H1 (cell line): ENCODE measurements around the gene SLC16A9. TPM values are rescaled to one million over a fixed set of nuclear protein-coding genes. Genes with fewer than 3 reads are reported as not detected.

ENCODE experiments used
- CTCF ChIA-PET: fragments of 300-600 bp; sonication (Branson Sonifier 250); formaldehyde crosslinking; loops from one replicate; lab custom pipeline; 2021; ENCODE audit not compliant: partially characterized antibody; lab: Charles Lee
- POLR2A ChIA-PET: fragments of 300-600 bp; sonication (Branson Sonifier 250); formaldehyde crosslinking; loops from one replicate; lab custom pipeline; 2021; ENCODE audit warnings: inconsistent platforms; ENCODE audit not compliant: partially characterized antibody; lab: Charles Lee
- DNase-seq, 2 experiments: peaks; one replicate each; pipeline versions ENCODE4 v3.0.0 to v3.0.0-alpha.2; 2010 to 2022; ENCODE audit warnings: low spot score in 2 of 2, low read depth in 1 of 2, mixed read lengths in 1 of 2
- FAIRE-seq: peaks from 2 replicates; lab custom pipeline; 2011; peaks lifted over from hg19 to GRCh38; lab: Jason Lieb, UNC
- H2AFZ ChIP-seq: 2 replicates; pipeline ENCODE4 v1.8.1; 2012; ENCODE audit warnings: low read length, inconsistent platforms
- H2AK5ac ChIP-seq: 2 replicates; pipeline ENCODE4 v1.6.1; 2013; ENCODE audit warnings: low read depth, low read length
- H2BK120ac ChIP-seq: replicated peaks from 2 replicates; pipeline ENCODE3; 2013; ENCODE audit warnings: low read depth, low read length, inconsistent platforms
- H2BK12ac ChIP-seq: 2 replicates; pipeline ENCODE4 v1.6.1; 2013; ENCODE audit warnings: low read depth, low read length
- H2BK15ac ChIP-seq: 2 replicates; pipeline ENCODE4 v1.6.1; 2013; ENCODE audit warnings: low read length
- H2BK20ac ChIP-seq: 2 replicates; pipeline ENCODE4 v1.6.1; 2013; ENCODE audit warnings: low read length
- H2BK5ac ChIP-seq: 2 replicates; pipeline ENCODE4 v1.6.1; 2013; ENCODE audit warnings: low read depth, low read length
- H3K14ac ChIP-seq: 2 replicates; pipeline ENCODE4 v1.6.1; 2013; ENCODE audit warnings: inconsistent platforms; ENCODE audit not compliant: insufficient read length
- H3K18ac ChIP-seq: 2 replicates; pipeline ENCODE4 v1.6.1; 2013; ENCODE audit warnings: low read length; ENCODE audit errors: extremely low read depth
- H3K23ac ChIP-seq: 2 replicates; pipeline ENCODE4 v1.6.1; 2013; ENCODE audit warnings: inconsistent platforms; ENCODE audit not compliant: insufficient read length
- H3K23me2 ChIP-seq: 2 replicates; pipeline ENCODE4 v1.6.1; 2013; ENCODE audit warnings: low read depth, low read length
- H3K27ac ChIP-seq: 2 replicates; pipeline ENCODE4 v1.6.1; 2011; ENCODE audit warnings: low read depth, low read length, inconsistent platforms
- H3K27me3 ChIP-seq, 4 experiments: replicated peaks in 1 of 4; 1 replicate in 1 of 4; 2 replicates in 3 of 4; pipeline versions ENCODE4 v1.6.1 to v1.8.1; 2011 to 2013; ENCODE audit warnings: low read length in 3 of 4, mild to moderate bottlenecking in 3 of 4, inconsistent platforms in 2 of 4, mixed read lengths in 2 of 4, moderate library complexity in 1 of 4; ENCODE audit not compliant: control insufficient read depth in 3 of 4, insufficient read depth in 3 of 4; ENCODE audit errors: extremely low read depth in 1 of 4
- H3K36me3 ChIP-seq, 4 experiments: 2 replicates each; pipeline versions ENCODE4 v1.6.1 to v1.8.1; 2011 to 2013; ENCODE audit warnings: mild to moderate bottlenecking in 4 of 4, low read length in 3 of 4, moderate library complexity in 2 of 4, control low read depth in 1 of 4, inconsistent platforms in 1 of 4; ENCODE audit not compliant: insufficient read depth in 4 of 4, control insufficient read depth in 2 of 4
- H3K4ac ChIP-seq: replicated peaks from 2 replicates; pipeline ENCODE3; 2013; ENCODE audit warnings: low read length, low read depth, mixed read lengths, inconsistent platforms; ENCODE audit not compliant: insufficient read length
- H3K4me1 ChIP-seq, 4 experiments: replicated peaks in 1 of 4; 1 replicate in 1 of 4; 2 replicates in 3 of 4; pipeline versions ENCODE4 v1.6.1 to v1.8.1; 2011 to 2013; ENCODE audit warnings: low read length in 3 of 4, inconsistent platforms in 2 of 4, mixed read lengths in 1 of 4; ENCODE audit not compliant: insufficient read depth in 4 of 4, control insufficient read depth in 3 of 4
- H3K4me2 ChIP-seq, 2 experiments: 2 replicates each; pipeline versions ENCODE4 v1.6.1 to v1.8.1; 2011 to 2013; ENCODE audit warnings: low read depth in 2 of 2, low read length in 2 of 2, control low read depth in 1 of 2, inconsistent platforms in 1 of 2, mild to moderate bottlenecking in 1 of 2; ENCODE audit not compliant: insufficient read depth in 1 of 2
- H3K4me3 ChIP-seq, 4 experiments: fragments of 200-600, 300-600 bp in 1 of 4; sonication (generic), shearing (Covaris generic), sonication (Bioruptor Twin) in 1 of 4; 2 replicates each; pipeline versions ENCODE4 v1.5.1 to v1.8.1; 2011 to 2016; ENCODE audit warnings: low read length in 4 of 4, low read depth in 3 of 4, control low read depth in 2 of 4, inconsistent platforms in 2 of 4, mild to moderate bottlenecking in 2 of 4, mixed read lengths in 1 of 4, moderate library complexity in 1 of 4; ENCODE audit not compliant: insufficient read depth in 2 of 4; ENCODE audit errors: extremely low read depth in 1 of 4
- H3K56ac ChIP-seq: replicated peaks from 2 replicates; pipeline ENCODE3; 2013; ENCODE audit warnings: low read depth, mild to moderate bottlenecking, mixed read lengths, low read length, inconsistent platforms; ENCODE audit not compliant: insufficient read length
- H3K79me1 ChIP-seq: 2 replicates; pipeline ENCODE4 v1.6.1; 2013; ENCODE audit warnings: low read depth, low read length, control low read depth
- H3K79me2 ChIP-seq, 2 experiments: 2 replicates each; pipeline versions ENCODE4 v1.6.1 to v1.8.1; 2012 to 2013; ENCODE audit warnings: low read length in 2 of 2, mild to moderate bottlenecking in 2 of 2, inconsistent platforms in 1 of 2; ENCODE audit not compliant: insufficient read depth in 2 of 2, control insufficient read depth in 1 of 2
- H3K9ac ChIP-seq, 4 experiments: replicated peaks in 1 of 4; 1 replicate in 1 of 4; 2 replicates in 3 of 4; pipeline versions ENCODE4 v1.6.1 to v1.8.1; 2011 to 2013; ENCODE audit warnings: low read depth in 3 of 4, low read length in 3 of 4, control low read depth in 2 of 4, mild to moderate bottlenecking in 2 of 4, moderate library complexity in 2 of 4, inconsistent platforms in 1 of 4; ENCODE audit errors: extremely low read depth in 1 of 4
- H3K9me3 ChIP-seq, 2 experiments: 2 replicates each; pipeline versions ENCODE4 v1.6.1 to v1.8.1; 2012 to 2013; ENCODE audit warnings: mild to moderate bottlenecking in 2 of 2, moderate library complexity in 2 of 2, control low read depth in 1 of 2, inconsistent platforms in 1 of 2, low read depth in 1 of 2, low read length in 1 of 2, mixed read lengths in 1 of 2; ENCODE audit not compliant: insufficient read depth in 2 of 2
- H4K20me1 ChIP-seq, 2 experiments: replicated peaks in 1 of 2; 2 replicates each; pipeline versions ENCODE3 to v1.8.1; 2011 to 2013; ENCODE audit warnings: inconsistent platforms in 2 of 2, low read length in 2 of 2, mild to moderate bottlenecking in 1 of 2; ENCODE audit not compliant: insufficient read depth in 2 of 2, control insufficient read depth in 1 of 2
- H4K5ac ChIP-seq: 2 replicates; pipeline ENCODE4 v1.6.1; 2013; ENCODE audit warnings: low read length, low read depth, mixed read lengths, inconsistent platforms; ENCODE audit not compliant: insufficient read length
- H4K8ac ChIP-seq: 2 replicates; pipeline ENCODE4 v1.8.0; 2013; ENCODE audit warnings: mild to moderate bottlenecking, moderate library complexity, low read length, inconsistent platforms; ENCODE audit not compliant: insufficient read depth; ENCODE audit errors: extremely low read depth
- H4K91ac ChIP-seq: replicated peaks from 2 replicates; pipeline ENCODE3; 2013; ENCODE audit warnings: low read length, mixed read lengths, inconsistent platforms; ENCODE audit not compliant: insufficient read length
- BACH1 ChIP-seq: IDR thresholded peaks from 2 replicates; pipeline ENCODE4 v1.6.1; 2012; ENCODE audit warnings: low read length, improper control_type of control experiment
- CBX8 ChIP-seq: fragments of 300-800, 300-1000 bp; sonication (generic); IDR thresholded peaks from 2 replicates; pipeline ENCODE4 v1.7.1; 2016; ENCODE audit warnings: low read depth, low read length, borderline replicate concordance
- CHD1 ChIP-seq: IDR thresholded peaks from 2 replicates; pipeline ENCODE4 v1.6.1; 2012; ENCODE audit warnings: low read depth, low read length, improper control_type of control experiment
- CREB1 ChIP-seq: IDR thresholded peaks from 2 replicates; pipeline ENCODE4 v1.6.1; 2012; ENCODE audit warnings: inconsistent platforms
- CTBP2 ChIP-seq: IDR thresholded peaks from 2 replicates; pipeline ENCODE4 v1.7.0; 2011; ENCODE audit warnings: borderline replicate concordance, mild to moderate bottlenecking, moderate library complexity, mixed read lengths, low read length; ENCODE audit not compliant: insufficient read depth, insufficient read length
- EZH2 ChIP-seq: fragments of 200-600 bp; sonication (generic); IDR thresholded peaks from 2 replicates; pipeline ENCODE4 v1.7.1; 2012; ENCODE audit warnings: low read depth, mild to moderate bottlenecking, moderate library complexity, low read length, inconsistent platforms; ENCODE audit not compliant: severe bottlenecking
- HDAC2 ChIP-seq, 2 experiments: fragments of 300-600 bp in 1 of 2; sonication (generic) in 1 of 2; IDR thresholded peaks; 2 replicates each; pipeline ENCODE4 v1.6.1; 2011 to 2012; ENCODE audit warnings: low read depth in 2 of 2, low read length in 2 of 2, mild to moderate bottlenecking in 2 of 2, moderate library complexity in 2 of 2, borderline replicate concordance in 1 of 2, inconsistent platforms in 1 of 2
- MAX ChIP-seq: IDR thresholded peaks from 2 replicates; pipeline ENCODE4 v1.6.1; 2012; ENCODE audit warnings: inconsistent platforms
- PHF8 ChIP-seq: fragments of 200-600 bp; sonication (generic); conservative IDR thresholded peaks from 2 replicates; pipeline ENCODE4 v1.7.1; 2012; ENCODE audit warnings: low read depth, mild to moderate bottlenecking, inconsistent platforms, low read length, moderate library complexity
- POLR2AphosphoS5 ChIP-seq: IDR thresholded peaks from 2 replicates; pipeline ENCODE4 v1.6.1; 2011; ENCODE audit warnings: low read depth, low read length
- POU5F1 ChIP-seq: IDR thresholded peaks from 2 replicates; pipeline ENCODE4 v1.6.1; 2011; ENCODE audit warnings: low read depth, mild to moderate bottlenecking, low read length, moderate library complexity
- RFX5 ChIP-seq: IDR thresholded peaks from 2 replicates; pipeline ENCODE4 v1.6.1; 2011; ENCODE audit warnings: low read depth, low read length, improper control_type of control experiment, borderline replicate concordance
- SRF ChIP-seq: IDR thresholded peaks from 2 replicates; pipeline ENCODE4 v1.6.1; 2011; ENCODE audit warnings: mild to moderate bottlenecking, low read depth, low read length, moderate library complexity
- SUZ12 ChIP-seq: fragments of 200-600 bp; sonication (generic); IDR thresholded peaks from 2 replicates; pipeline ENCODE4 v1.6.1; 2012; ENCODE audit warnings: mild to moderate bottlenecking, inconsistent platforms, low read length, moderate library complexity, mixed read lengths
- ZNF274 ChIP-seq: IDR thresholded peaks from 2 replicates; pipeline ENCODE4 v1.7.0; 2012; ENCODE audit warnings: low read length, borderline replicate concordance; ENCODE audit errors: extremely low read depth
- polyA plus RNA-seq, 7 experiments: library from polyadenylated mRNA; depleted of rRNA in 3 of 7; stranded (reverse) in 5 of 7; unstranded in 2 of 7; fragments of >200 nt in 5 of 7; fragments of 200-250 nt in 2 of 7; gene quantifications; 1 replicate in 5 of 7; 2 replicates in 1 of 7; 4 replicates in 1 of 7; pipeline versions ENCODE4 v1.2.1 to v1.2.3, GENCODE V29; 2011 to 2013; ENCODE audit warnings: missing spikeins in 2 of 7, mixed read lengths in 2 of 7
- total RNA-seq: library from RNA; stranded (reverse); fragmentation: NEBNext Ultra II Directional; extraction: Animal tissue kit (Norgen Biotek cat#: 25700); gene quantifications from 2 replicates; pipeline ENCODE4 v1.2.1, GENCODE V29; 2021

The SLC16A9 gene
- total and polyA plus RNA-seq, 2 of the 8 experiments (the other 6 are each of a cell fraction or from before 2014, with no cell fraction given): 11.2 to 20.5 TPM

DNA sequence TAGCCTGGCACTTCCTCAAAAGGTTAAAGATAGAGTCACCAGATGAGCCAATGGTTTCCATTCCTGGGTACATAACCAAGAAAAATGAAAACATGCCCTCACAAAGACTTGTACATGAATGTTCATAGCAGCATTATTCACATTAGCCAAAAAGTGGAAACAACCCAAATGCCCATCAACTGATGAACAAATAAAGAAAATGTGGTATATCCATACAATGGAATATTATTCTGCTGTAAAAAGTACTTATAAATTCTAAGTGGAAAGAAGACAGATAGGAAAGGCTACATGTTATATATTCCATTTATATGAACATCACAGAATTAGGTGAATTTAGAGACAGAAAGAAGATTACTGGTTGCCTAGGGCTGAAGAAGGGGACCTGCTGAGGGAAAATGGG, 10.7 kb upstream of the SLC16A9 start:
- Histone ChIP-seq H4K91ac (no peak overlapping the region), H3K4ac (no peak overlapping the region), H3K79me2 (no peaks in the 10 kb centered on the region), H3K23me2 (no peaks in the 10 kb centered on the region), H4K20me1 (no peaks in the 10 kb centered on the region), H3K9me3 (peaks cover 0 to 3% of the 10 kb centered on the region in 2 experiments; a peak in 2 of 4 replicates), H3K14ac (no peak overlapping the region), H3K36me3 (no peaks in the 10 kb centered on the region), H2BK20ac (no peak overlapping the region), H3K4me2 (no peak overlapping the region), H4K8ac (no peak overlapping the region), H3K9ac (no peak overlapping the region), H3K56ac (no peak overlapping the region), H3K79me1 (no peaks in the 10 kb centered on the region), H3K4me3 (no peak overlapping the region), H3K27ac (no peak overlapping the region), H2AK5ac (no peak overlapping the region), H4K5ac (no peak overlapping the region), H2BK120ac (no peak overlapping the region), H2BK12ac (no peak overlapping the region), H2BK15ac (no peak overlapping the region), H3K18ac (no peak overlapping the region), H3K27me3 (peaks cover 0 to 1% (median 0%) of the 10 kb centered on the region in 4 experiments; a peak in 1 of 7 replicates), H2AFZ (no peak overlapping the region), H3K4me1 (no peaks in the 10 kb centered on the region), H2BK5ac (no peak overlapping the region), H3K23ac (no peak overlapping the region)
- CTCF ChIA-PET: interaction anchor here (0.6 to 1.1 kb wide), 3 partner anchors 9 to 936 kb away, joined by 3 read pairs; no protein-coding TSS in a partner anchor
- POLR2A ChIA-PET: interaction anchor here (1.2 kb wide), 1 partner anchor 11 kb away, joined by 4 read pairs; the partner anchor contains the start of gene SLC16A9
- no peak for FAIRE-seq
- no peak for DNase-seq
- TF ChIP-seq CHD1 (no peak), CTBP2 (no peak), EZH2 (no peak), MAX (no peak), CREB1 (no peak), HDAC2 (IDR thresholded peaks at IDR 0.05; ENCODE audit: borderline replicate concordance in 1 of 2, low read depth in 2 of 2, low read length in 2 of 2) (no peak), CBX8 (no peak), ZNF274 (no peak), POLR2AphosphoS5 (no peak), POU5F1 (no peak), BACH1 (no peak), RFX5 (no peak), SUZ12 (no peak), SRF (no peak), PHF8 (no peak)
